Endometrium (tissue), 2 donors: ENCODE results near the gene AP2B1.
"Not testable (repeated sequence)": the region's sequence is repeated elsewhere in the genome, so short reads cannot be mapped to it uniquely, and the experiment has no call there.

Experiments
- FAIRE-seq: peaks from 2 replicates; lab custom pipeline; 2012; peaks lifted over from hg19 to GRCh38; lab: Jason Lieb, UNC
- donor health status: control.
- donor health status: control.

AP2B1 gene

DNA sequence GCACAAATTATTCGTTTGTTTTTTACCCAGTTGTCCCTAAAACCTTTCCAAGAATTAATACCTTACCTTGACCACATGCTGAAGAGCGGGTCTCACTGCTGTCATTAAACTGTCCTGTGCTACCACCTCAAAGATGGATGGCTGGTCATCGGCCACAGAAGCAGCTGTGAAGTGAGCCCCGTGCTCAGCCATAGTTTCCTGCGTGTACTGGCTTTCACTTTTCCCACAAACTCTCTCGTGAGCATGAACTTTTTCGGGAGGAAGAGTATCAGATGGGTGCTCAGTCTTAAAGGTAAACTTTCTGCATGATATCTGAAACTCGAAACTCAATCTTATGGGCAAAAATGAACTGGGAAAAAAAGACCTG lies 9.3 kb upstream of the AP2B1 start:
- FAIRE-seq: no peak

- peak; percentile 93 for FAIRE-seq
Measured at GRCh38 chr17:35578197-35578928, 8.8 kb upstream of the AP2B1 start, which contains the start of gene PEX12. Gene PEX12 (minus strand): TSS chr17:35578571. CDS start chr17:35578021, 550 bp downstream.

DNA sequence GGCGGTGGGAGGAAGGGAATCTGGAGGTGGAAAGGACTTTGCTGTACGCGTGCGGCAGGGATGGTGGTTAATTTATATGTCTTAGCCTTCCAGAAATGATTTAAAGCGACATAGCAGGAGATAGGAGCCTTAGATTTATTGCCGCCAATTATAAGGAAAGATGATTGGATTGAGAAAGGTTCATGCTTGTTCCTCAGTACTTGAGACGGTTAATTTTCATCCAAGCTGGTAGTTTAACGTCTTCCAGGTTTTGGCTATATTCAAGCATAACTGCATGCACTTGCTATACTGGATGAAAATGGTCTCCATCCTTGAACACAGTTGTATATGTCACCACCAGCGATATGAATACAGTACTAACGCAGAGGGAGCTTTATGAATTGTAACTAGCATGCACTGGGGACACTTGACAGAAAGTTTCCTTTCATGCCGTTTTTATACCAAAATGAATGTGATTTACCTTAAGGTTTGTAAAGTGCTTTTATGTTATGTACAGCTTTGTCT lies 8.1 kb upstream of the AP2B1 start:
- FAIRE-seq: no peak

DNA sequence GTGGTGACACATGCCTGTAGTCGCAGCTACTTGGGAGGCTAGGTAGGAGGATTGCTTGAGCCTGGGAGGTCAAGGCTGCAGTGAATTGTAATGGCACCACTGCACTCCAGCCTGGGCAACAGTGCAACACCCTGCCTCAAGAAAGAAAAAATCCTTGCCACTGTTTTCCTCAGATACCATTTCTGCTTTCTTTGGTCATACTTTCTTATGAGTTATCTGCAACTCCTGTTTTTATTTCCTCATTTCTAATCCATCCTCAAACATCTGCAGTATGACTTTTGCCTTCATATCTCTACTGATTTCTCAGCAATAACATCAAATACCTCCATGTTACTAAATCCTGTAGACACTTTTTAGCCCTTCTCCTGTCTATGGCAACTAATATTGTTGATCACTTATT lies 3.1 kb upstream of the AP2B1 start:
- no peak for FAIRE-seq

DNA sequence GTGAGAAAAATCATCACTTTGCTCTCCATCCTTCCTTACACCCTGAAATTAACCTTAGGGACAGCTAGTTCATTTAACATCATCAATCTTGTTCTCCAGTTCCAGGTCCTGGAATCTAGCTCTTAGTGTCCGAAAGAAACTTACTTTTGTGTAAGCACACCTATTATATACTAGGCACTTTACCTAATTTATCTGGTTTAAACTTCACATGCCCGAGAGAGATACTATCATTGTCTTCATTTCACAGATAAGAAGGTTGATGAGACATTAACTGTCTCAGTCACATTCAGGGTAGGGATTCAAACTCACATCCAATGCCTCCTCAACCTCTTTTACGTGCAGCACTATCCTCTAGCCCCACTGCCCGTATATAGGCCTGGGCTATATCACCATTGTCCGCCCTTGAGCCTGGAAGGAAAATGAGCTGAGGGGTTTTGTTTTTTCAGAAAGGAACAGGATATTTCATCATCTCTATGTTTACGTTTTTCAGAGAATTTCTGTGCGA lies 501 bp upstream of the AP2B1 start:
- no peak for FAIRE-seq

GRCh38 chr17:35588196-35588920 lies 1.2 kb downstream of the AP2B1 start:
- no peak for FAIRE-seq

GRCh38 chr17:35596072-35596471 lies 8.9 kb downstream of the AP2B1 start:
- FAIRE-seq: no peak

DNA sequence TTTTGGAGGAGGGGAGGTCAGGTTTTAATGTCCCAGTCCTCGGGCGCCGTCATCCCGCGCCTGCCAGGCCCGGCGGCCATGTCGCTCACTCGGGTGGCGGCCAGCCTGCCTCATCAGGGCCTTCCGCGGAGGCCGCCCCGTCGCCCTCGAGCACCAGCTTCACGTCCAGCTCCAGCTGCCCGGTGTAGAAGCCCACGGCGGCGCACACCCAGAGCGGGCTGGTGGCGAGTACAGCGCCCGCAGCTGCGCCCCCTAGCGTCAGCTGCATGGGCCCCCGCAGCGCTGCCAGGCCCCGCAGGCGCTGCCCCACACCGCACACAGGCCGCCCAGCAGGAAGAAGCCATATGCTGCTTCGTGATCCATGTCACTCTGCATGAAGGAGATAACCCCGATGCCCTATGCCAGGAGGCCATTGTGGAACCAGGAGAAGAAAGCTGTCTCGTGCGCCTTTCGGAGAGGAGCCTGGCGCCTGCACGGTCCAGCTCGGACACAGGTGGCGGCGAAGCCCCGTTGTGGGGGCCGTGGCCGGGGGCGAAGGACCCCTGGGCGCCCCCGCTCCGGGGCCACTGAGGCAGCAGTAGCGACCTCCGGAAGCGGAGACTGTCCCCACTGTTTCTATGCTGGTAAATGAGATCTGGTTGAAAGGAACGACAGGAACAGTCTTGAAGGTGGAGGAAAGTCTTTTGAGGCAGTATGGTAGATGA lies 9.6 kb downstream of the AP2B1 start:
- FAIRE-seq: no peak

GRCh38 chr17:35597604-35598003 lies 10.5 kb downstream of the AP2B1 start:
- FAIRE-seq: no peak

DNA sequence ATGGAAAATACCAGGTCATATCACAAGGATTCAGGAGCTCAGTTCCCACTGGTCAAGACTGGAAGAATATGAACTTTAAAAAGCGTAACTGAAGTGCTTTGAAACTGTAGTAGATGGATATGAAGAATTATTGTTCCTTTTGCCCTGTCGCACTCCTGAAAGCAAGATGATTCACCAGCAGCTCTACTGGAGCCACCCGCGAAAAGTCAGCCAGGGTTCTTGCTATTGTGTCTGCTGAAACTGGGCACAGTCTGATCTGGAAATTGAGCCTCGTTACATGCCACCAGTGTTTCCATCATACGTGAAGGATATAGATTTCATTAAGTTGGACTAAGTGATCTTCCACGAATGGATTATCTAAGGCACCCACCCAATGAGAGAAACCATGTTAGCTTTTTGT lies 16.6 kb downstream of the AP2B1 start:
- FAIRE-seq: no peak

DNA sequence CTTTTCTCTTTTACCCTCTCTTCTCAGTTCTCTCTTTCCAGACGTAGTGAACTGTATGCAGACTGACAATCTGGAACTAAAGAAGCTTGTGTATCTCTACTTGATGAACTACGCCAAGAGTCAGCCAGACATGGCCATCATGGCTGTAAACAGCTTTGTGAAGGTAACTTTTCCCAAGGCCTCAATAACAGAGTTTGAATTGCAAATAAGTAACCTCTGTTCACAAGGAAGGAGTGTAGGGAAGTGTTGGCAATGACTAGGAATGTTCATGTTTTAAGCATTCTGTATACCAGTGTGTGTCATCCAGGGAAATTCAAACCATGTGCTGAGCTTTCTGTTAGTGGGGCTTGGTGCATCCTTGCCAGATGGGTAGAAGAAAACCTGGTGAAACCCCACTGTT lies 18.6 kb downstream of the AP2B1 start:
- FAIRE-seq: no peak

DNA sequence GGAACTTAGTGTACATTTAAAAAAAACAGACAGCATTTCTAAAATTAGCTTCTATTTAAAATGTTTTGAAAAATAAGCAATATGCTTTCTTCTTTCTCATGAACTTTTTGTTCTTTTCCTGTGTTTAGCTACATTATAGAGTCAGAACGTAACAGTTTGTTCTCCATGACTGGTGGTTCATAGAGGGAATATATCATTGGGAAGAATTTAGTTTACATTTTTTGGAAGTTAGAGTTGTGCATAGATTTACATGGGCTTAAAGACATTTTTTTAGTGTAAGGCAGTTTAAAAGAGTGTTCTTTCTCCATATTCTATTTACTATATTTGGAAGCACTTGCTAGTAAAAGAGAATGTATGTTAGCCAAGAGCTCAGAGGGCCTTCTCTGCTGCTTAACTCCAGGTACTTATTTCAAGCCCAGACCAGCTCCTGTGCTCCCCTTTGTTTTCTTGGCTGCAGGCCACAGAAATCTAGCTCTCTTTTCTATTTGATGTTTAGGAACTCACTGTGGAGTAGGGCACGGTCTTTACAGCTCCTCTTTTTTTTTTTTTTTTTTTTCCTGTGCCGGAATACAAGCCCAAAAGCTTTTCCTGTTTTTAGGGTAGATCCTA lies 20.2 kb downstream of the AP2B1 start:
- no peak for FAIRE-seq

- FAIRE-seq: no peak
Measured at GRCh38 chr17:35609831-35610230, 22.7 kb downstream of the AP2B1 start.

DNA sequence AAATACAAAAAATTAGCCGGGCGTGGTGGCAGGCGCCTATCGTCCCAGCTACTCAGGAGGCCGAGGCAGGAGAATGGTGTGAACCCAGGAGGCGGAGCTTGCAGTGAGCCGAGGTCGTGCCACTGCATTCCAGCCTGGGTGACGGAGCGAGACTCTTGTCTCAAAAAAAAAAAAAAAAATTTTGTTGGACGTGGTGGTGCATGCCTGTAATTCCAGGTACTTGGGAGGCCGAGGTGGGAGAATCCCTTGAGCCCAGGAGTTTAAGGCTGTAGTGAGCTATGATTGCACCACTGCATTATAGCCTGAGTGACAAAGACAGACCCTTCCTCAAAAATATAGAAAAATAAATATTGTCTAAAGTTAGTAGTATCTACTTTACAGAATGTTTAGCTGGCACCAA lies 23.6 kb downstream of the AP2B1 start:
- FAIRE-seq: not testable (repeated sequence)

GRCh38 chr17:35612924-35613521 lies 25.9 kb downstream of the AP2B1 start:
- peak; percentile 51 for FAIRE-seq

DNA sequence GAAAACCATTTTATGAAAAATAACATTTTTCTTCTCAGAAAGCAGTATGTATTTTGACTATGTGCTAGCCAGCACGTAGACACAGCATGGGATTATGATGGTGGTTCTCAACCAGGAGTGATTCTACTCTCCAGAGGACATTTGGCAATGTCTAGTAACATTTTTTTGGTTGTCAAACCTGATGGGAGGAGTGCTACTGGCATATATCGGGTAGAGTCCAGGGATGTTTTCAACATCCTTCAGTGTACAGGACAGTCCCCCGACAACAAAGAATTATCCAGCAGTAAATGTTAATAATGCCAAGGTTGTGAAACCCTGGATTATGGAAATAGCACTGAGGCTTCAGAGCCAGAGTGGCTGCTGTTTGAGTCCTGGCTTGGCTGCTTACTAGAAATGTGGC lies 27.7 kb downstream of the AP2B1 start:
- FAIRE-seq: no peak

DNA sequence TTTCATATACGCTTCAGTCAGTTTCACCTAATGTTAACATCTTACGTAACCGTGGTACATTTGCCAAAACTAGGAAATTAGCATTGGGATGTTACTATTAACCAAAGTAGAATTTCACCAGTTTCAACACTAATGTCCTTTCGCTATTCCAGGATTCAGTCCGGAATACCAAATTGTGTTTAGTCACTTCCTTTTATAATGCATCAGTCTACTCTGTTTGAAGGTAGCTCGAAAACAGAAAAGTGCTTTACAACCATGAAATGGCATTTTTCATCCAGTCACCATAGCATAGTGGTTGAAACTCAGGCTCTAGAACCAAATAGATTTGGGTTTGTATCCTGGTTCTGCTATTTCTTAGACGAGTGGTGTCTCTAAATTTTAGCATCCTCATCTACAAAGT lies 29.4 kb downstream of the AP2B1 start:
- no peak for FAIRE-seq

GRCh38 chr17:35617505-35617904 lies 30.4 kb downstream of the AP2B1 start:
- FAIRE-seq: no peak

- no peak for FAIRE-seq
Measured at GRCh38 chr17:35618628-35619027, 31.5 kb downstream of the AP2B1 start.

DNA sequence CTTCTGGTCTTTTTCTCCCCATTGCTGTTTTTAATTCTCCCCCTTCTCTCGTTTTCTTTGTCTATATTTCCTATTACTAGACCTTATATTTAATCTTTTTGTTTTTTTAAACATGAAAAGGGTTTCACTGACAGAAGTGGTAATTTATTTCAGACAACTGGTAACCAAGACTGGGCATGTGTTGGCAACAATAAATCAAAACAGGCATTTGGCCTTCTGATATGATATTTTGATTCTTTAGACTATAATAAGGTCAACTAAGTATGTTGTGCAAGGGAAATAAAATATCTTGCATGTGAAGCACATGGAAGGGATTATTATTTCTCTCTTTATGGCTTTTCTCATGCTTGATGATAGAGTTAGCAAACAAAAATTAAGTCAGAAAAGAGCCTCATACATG lies 34.6 kb downstream of the AP2B1 start:
- no peak for FAIRE-seq

DNA sequence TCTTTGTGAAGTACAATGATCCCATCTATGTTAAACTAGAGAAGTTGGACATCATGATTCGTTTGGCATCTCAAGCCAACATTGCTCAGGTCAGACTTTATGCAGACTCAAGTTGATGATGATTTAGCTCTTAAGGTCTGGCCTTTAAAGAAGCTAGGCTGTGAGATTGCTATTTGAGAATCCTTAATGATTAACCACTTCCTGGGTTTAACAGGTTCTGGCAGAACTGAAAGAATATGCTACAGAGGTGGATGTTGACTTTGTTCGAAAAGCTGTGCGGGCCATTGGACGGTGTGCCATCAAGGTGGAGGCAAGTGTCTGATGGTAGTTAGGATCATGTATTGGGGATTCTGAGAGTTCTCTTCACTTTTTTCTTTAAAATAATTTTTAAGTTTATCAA lies 40.3 kb downstream of the AP2B1 start:
- no peak for FAIRE-seq
